Tibial nerve (tissue), 4 donors: ENCODE data around the gene DROSHA.

Source experiments
- EP300 ChIP-seq, 2 donors: sonication (generic); formaldehyde crosslinking; IDR thresholded peaks; one replicate each; pipeline ENCODE4 v1.6.1; 2017; ENCODE audit warnings: antibody characterized with exemption in 2 of 2, mild to moderate bottlenecking in 1 of 2
- POLR2A ChIP-seq, 2 donors: fragments of 450-650 bp; IDR thresholded peaks; one replicate each; pipeline ENCODE4 v1.6.1; 2017; ENCODE audit warnings: antibody characterized with exemption in 2 of 2, mild to moderate bottlenecking in 2 of 2, moderate library complexity in 2 of 2
- TF ChIP-seq, protein P1 (sequence below), 5 experiments: fragments of 200-600 bp in 3 of 5; fragments of 450-650 bp in 2 of 5; sonication (generic) in 3 of 5; IDR thresholded peaks; one replicate each; pipeline ENCODE4 v1.5.1; 2016 to 2019; ENCODE audit warnings: antibody characterized with exemption in 5 of 5, mild to moderate bottlenecking in 3 of 5, moderate library complexity in 2 of 5

DNA sequence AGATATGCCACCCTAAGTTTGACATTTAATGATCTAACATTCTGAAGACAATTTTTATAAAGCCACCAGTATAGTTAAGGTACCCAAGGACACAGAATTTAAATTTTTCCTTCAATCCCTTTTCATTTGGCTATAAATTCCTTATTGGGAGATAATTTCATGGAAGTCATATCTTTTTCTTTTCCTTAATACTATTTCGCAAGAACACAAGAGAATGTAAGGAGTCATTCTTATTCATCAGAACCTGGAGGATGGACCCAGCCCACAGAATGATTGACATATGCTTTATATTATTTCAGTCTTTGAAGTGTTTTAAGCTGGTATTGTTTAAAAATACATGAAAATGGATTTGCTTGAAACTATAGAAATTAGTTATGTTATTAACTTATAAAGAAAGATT lies 79.6 kb downstream of the DROSHA start:
- TF ChIP-seq, protein P1, sequence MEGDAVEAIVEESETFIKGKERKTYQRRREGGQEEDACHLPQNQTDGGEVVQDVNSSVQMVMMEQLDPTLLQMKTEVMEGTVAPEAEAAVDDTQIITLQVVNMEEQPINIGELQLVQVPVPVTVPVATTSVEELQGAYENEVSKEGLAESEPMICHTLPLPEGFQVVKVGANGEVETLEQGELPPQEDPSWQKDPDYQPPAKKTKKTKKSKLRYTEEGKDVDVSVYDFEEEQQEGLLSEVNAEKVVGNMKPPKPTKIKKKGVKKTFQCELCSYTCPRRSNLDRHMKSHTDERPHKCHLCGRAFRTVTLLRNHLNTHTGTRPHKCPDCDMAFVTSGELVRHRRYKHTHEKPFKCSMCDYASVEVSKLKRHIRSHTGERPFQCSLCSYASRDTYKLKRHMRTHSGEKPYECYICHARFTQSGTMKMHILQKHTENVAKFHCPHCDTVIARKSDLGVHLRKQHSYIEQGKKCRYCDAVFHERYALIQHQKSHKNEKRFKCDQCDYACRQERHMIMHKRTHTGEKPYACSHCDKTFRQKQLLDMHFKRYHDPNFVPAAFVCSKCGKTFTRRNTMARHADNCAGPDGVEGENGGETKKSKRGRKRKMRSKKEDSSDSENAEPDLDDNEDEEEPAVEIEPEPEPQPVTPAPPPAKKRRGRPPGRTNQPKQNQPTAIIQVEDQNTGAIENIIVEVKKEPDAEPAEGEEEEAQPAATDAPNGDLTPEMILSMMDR (IDR thresholded peaks at IDR 0.05) = no peak
- TF ChIP-seq EP300 (IDR thresholded peaks at IDR 0.05) (no peak), POLR2A (IDR thresholded peaks at IDR 0.05) (no peak)
